Right renal pelvis (tissue), 4 donors: ENCODE measurements around the gene CEP104. TPM values are rescaled to one million over a fixed set of nuclear protein-coding genes. Genes with fewer than 3 reads are reported as not detected.

ENCODE experiments used
- DNase-seq, 4 donors: peaks; one replicate each; pipeline ENCODE4 v3.0.0-alpha.2; 2013; ENCODE audit warnings: low read depth in 4 of 4, low spot score in 3 of 4, missing footprints in 1 of 4
- polyA plus RNA-seq, 4 donors: library from polyadenylated mRNA; unstranded; fragments of 120-200 nt; gene quantifications; one replicate each; pipeline ENCODE4 v1.2.1, GENCODE V29; 2013; ENCODE audit not compliant: insufficient read length in 4 of 4

The CEP104 gene
- polyA plus RNA-seq, 4 donors, result 30.0 to 36.2 (median 33.9) TPM

DNA sequence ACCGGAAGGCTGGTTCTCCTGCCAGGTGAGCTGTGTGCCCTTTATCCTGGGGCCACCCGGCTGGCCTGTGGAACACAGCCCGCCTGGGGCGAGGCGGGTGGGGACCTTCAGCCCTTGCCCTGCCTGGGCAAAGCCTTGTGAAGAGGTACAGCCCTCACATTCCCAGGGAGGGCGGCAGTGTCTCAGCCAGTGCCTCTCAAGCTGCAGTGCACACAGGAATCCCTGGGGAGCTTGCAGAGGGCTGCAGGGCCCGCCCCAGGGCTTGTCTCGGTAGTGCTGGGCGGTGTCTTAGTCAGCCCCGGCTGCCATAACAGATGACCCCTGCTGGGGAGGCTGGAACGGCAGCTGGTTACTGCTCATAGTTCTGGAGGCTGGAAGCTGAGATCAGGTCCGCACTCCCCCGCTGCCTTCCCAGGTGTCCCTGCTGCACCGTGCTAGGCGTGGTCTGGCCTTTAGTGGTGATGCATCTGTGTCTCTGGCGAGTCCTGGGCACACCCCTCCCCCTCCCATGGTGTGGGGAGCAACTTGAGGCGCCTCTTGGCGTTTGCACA lies 12.8 kb upstream of the CEP104 start:
- no peak for DNase-seq

DNA sequence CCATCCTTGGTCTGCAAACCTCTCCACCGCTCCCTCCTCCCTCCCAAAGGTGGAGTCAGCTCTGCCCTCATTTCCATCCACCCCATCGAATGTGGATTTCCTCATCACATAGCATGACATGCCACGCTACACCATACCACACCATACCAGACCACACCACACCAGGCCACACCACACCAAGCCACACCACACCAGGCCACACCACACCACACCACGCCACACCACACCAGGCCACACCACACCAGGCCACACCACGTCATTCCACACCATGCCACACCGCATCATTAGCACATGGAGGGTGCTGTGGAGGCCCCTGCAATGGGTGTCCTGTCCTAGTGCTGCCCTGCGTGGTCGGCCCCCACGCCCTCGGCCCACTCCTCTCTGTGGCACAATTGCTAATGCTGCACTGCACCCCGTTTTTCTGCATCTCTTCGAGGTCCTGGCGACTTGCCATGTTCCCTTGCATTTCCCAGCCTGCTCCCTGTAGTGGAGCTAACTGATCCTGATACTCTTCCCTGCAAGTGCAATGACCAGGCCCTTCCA lies 11.5 kb upstream of the CEP104 start:
- no peak for DNase-seq

DNA sequence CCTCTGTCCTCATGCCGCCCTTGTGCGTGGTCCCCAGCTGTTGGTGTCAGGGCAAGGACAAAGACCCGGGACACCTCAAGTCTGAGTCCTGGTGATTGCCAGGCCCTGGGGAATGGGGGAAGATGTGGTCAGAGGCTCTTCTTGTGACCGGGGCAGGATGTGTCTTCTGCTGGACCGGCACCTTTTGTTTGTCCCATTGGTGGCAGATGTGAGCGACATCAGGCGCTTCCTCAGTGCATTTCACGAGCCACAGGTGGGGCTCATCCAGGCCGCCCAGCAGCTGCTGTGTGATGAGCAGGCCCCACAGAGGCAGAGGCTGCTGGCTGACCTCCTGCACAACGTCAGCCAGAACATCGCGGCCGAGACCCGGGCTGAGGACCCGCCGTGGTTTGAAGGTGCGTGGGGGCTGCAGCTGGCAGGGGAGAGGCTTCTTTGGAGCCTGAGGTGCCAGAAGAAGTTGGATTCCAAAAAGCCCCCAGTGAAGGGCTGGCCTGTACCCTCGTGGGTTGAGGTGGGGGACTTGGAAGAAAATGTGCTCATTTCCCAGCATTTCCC lies 8.7 kb upstream of the CEP104 start:
- DNase-seq, result no peak

DNA sequence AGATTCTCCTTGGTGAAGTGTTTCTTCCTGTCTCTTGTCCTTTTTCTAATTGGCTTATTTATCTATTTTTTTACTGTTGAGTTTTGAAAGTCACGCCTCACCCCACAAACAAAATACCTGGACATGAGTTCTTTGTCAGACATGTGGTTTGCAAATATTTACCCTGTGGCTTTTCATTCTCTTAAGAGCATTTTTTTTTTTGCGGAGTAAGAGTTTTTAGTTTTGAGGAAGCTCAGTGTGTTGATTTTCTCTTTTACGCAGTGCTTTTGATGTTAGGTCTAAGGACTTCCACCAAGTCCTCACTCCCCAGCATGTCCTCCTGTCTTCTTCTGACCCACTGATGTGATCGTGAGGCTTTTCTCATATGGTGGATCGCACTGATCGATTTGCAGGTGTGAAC lies 7.9 kb upstream of the CEP104 start:
- no peak for DNase-seq

DNA sequence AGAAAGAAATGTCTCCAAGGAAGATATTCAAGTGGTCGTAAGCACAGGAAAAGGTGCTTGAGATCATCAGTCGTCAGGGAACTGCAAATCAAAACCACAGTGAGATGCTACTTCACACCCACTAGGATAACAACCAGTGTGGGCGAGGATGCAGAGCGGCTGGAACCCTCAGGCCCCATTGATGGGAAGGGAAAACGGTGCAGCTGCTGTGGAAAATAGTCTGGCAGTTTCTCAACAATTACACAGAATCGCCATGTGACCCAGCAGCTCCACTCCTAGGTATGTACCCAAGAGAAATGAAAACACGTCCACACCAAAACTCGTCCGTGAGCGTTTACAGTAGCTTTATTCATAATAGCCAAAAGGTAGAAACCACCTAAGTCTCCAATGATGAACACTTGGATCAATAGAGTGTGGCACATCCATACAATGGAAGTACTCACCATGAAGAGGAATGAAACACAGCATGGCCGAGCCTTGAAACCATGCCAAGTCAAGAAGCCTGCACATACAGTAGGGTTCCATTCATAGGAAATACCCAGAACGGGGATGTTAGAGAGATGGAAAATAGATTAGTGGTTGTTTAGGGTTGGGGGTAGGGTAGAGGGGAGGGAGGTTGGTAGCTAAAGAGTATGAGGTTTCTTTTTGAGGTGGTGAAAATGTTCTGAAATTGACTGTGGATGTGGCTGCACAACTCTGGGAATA lies 6.4 kb upstream of the CEP104 start:
- DNase-seq, result no peak

DNA sequence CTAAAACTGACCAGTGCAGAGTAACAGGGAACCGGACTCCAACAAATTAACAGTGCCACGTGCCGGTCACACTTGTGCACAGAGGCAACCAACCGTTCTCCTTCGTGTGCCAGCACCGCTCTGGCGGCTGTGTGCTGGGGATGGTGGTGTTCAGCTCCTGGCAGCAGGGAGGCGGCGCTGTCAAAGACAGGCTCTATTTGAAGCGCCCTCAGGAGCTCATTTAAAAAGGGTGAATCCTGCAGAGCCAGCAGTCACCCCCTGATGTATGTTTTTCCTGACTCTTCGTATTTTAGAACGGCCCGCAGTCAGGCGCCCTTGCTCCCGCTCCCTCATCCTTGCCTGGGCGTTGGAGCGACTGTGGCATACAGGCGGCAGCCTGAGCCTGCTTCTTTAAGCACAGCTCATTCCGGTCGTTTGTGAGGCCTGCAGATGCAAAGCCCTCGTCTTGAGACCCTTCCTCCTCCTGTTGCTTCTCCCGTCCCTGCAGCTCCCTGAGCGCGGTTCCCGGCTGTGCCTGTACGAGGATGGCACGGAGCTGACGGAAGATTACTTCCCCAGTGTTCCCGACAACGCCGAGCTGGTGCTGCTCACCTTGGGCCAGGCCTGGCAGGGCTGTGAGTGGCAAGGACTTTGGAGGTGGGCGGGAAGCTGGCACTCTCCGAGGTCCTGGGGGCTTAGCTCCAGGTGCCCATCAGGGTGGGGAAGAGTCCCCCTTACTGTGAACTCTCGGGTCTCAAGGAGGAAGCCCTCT lies 1.4 kb upstream of the CEP104 start:
- no peak for DNase-seq

DNA sequence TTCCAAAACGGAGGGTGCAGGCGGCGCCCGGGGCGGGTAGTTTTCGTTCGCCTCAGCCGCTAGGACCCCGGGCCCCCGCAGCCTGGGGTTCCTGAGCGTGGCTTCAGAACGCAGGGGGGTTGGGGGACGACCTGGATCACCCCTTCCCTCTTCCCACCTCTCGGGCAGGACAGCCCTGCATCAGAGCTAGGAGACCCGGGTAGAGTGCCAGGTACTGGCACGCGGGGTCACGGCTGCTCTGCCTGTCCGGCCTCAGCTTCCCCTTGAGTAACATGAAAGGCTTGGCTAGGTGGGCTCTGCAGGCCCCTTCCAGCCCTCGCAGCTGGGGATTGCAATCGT lies 749 bp upstream of the CEP104 start:
- no peak for DNase-seq

DNA sequence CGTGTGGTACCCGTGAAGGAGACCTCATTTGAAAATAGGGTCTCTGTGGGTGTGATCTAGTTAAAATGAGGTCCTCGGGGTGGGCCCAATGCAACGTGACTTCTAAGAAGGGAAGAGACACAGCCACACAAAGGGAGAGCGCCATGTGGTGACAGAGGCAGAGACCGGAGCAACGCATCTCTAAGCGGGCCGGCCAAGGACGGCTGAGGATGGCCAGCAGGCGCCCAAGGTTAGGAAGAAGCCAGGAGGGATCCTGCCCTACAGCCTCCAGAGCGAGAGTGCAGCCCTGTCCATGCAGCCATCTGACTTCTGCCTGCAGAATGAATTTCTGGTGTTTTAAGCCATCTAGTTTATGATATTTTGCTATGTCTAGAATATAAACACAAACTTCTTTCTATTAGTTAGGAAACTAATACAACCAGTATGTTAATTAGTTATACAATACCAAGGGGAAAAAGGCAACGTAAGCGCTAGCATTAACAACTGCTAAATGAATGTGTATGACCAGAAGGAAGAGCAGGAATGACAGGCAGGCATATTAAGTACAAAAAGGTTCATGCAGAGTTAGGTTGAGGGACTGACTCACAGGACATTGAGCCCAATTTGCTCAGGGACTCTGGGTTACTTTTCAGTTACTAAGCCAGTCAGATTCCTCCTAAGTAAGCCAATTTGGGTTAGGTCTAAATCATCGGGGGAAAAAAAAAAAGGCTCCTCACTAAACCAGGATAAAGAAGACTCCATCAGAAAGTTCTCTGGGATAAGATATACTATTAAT lies 4.1 kb downstream of the CEP104 start:
- no peak for DNase-seq

DNA sequence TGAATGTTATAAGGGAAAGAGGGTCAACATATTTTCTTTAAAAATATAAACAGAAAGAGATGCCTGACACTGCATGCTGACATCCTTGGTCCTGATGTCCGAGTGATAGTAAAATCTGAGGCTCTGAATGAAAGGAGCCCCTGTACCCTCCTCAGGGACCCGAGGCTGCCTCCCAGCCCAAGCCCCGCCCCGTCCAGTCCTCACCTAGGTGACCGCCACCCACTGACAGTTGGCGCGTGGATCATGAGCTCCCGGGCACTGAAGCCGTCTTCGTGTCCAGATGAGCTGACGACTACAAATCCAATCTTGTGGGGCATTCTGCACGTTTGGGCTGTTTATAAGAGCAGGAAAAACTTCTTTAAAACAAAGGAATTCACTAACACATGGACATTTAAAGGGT lies 4.9 kb downstream of the CEP104 start:
- DNase-seq, result no peak

DNA sequence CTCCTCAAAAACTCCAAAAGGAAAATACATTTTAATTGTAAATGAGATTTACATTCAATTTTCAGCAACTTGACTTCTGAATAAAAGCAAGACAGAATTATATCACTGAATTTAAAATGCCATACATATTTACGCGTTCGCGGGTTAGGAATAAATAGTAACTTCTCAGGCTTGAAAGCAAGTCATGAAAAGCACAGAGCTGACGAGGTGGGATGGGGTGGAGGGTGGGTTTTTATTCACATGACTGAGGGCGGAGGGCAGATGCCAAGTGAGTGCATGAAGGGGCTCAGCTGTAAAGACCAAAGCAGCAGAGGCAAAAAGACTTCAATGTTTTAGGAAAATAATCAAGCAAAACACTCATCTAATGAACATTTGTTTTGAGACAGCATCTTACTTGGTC lies 5.7 kb downstream of the CEP104 start:
- no peak for DNase-seq

DNA sequence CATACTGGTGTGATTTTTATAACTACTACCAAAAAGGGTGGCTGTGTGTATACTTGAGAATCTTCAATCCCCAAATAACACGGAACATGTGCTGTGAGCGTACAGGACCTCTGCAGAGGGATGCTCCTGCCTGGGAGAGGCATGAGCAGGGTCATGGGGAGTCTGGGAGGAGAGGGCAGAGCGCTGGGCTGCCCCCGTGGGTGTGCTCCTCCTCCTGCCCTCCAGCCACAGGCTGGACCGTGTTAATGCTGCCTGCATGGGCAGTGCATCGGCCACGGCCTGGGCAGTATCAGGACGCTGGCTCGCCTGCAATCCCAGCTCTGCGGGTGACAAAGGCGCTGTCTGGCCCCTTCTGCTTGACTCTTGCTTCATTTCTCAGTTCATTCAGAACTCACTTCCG lies 6.2 kb downstream of the CEP104 start:
- no peak for DNase-seq

DNA sequence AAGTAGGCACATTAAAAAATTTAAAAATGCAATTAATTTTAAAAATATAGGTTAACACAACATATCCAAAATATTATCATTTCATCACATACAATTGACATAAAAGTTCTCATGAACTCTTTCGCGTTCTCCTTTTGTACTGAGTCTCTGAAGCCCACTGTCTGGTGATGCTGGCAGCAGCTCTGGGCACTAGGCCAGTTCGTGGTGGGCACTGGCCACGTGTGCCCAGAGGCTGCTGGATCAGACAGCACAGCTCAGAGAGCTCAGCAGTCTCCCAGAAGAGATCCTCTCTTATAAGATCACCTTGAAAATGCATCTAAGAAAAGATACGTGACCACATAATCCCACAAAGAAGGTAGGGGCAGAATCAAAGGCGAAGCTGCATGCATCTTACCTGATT lies 9.9 kb downstream of the CEP104 start:
- no peak for DNase-seq

DNA sequence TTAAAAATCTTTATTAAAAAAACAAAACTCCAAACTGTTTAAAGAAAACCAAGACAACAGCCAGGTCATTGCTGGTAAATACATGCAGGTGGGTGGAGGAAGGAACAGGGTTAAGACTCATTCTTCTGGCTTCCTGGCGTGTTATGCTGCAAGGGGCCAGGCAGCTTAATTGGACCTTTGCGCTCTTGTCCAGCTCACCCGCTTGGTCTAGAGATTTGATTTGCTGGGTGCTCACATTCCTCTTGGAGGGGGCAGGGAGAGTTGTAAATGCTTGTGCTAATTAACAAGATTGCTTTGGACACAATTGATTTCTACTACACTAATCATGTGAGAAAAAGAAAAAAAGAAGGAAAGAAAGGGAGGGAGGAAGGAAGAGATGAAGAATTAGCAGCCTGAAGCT lies 10.5 kb downstream of the CEP104 start:
- no peak for DNase-seq

DNA sequence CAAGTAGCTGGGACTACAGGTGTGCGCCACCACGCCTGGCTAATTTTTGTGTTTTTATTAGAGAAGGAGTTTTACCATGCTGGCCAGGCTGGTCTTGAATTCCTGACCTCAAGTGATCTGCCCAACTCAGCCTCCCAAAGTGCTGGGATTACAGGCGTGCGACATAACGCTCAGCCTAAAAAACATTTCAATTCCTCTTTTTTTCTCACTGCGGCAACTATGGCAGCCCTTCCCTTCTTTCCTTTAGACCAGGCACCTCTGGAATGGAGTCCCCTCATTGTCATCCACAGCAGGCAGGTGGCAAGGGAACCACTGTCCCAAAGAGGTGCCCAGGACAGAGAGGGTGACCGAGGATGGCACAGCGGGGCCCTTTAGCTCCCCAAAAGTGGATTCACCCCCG lies 14.1 kb downstream of the CEP104 start:
- DNase-seq, result no peak

DNA sequence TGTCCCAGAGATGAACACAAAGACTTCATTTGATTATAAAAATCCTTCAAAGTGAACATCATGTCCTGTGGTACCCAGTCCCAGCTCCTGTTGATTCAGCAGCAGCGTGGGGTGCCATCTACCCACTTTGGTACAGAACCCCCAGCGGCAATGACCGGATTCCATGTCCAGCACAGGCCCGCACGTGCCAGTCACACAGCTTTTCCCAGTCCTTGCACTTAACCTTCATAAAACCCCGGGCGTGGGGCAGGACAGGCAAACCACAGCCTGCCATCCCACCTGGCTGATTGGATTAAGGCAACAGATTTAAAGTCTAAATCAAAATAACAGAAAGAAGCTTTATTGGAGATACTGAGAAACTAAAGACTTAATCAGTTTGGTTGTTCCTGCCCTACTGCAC lies 15.5 kb downstream of the CEP104 start:
- DNase-seq, result no peak

DNA sequence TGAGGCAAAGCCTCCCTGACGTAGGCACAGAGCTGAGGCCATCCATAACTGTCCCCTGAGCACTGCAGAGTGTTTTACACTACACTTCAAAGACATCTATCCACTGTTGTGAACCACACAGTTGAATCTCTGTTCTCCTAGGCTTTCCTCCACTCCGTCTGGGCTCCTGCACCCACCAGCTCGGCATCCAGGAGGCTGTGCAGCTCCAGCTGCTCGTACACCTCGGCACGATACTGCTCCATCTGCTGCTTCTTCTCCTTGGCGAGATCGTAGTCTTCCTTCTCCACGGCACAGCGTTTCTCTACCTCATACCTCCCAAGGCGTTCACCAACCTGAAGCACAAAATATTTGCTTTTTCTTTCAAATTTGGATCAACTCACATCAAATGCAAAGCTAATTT lies 18.2 kb downstream of the CEP104 start:
- no peak for DNase-seq

DNA sequence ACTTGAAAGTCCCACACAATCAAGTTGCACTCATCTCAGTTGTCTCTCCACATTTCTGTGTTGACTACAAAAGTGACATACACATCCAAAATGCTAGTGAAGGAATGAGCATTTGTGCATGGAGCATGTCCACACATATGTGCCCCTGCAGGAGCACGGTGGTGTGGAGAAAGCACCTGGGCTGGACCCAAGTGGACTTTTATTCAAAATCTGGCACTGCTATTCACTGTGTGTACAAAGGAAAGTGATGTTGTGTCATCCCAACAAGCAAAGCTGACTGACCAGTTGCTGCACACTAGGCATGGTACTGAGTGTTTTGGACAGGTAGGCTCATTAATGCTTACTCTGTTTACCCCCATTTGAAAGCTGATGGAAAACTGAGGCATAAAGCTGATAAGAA lies 19.3 kb downstream of the CEP104 start:
- no peak for DNase-seq

DNA sequence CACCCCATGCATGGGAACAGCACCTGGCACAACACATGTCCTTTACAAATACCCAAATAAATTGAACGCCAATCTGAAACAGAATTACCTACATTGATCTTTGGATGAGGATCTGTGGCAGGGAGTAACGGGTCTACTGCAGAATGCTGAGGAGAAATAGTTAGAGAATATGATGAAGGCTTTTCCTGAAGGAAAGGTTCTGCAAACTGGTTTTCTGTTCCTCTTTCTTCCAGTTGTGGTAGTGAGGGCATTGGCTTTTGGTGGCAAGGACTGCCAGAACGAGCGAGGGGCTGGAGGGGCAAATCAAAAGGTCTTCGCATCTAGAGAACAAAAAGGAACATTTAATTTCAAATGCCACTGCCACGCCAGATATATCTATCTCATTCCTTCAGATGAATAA lies 19.8 kb downstream of the CEP104 start:
- DNase-seq, result no peak

DNA sequence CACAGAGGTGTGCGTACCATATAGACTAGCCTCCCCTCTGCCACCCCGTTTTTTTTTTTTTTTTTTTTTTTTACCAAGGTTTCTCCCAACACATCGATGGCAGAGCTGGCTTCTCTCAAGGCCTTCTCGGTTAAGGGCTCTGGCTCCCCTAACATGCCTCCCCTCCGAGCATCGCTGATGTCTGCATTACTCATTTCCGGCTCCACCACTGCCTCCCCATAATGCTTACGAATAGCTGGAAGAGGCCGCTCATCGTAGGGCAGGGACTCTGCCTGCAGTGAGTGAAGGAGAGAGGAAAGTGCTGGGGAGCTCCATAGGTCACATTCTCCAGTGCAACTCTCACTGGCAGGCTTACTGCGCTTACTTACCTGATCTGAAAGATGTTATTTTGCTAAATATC lies 20.6 kb downstream of the CEP104 start:
- DNase-seq, result no peak

DNA sequence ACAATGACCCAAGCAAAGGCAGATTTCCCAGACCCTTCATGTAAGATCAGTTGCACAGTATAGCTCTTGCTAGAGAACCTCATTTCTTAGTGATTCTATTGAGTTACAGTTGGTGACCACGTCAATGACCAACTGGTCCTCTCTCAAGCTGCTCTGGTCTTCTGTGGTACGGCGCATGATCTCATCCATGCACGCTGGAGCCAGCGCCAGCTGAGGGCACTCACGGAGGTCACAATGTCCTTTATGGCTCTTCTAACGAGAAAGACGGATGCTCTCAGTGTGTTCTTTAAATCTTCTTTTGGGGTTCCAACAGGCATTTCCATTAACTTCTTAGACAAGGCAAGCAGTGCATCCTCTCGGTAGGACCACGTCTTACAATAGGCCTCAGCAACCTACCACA lies 22.3 kb downstream of the CEP104 start:
- no peak for DNase-seq

DNA sequence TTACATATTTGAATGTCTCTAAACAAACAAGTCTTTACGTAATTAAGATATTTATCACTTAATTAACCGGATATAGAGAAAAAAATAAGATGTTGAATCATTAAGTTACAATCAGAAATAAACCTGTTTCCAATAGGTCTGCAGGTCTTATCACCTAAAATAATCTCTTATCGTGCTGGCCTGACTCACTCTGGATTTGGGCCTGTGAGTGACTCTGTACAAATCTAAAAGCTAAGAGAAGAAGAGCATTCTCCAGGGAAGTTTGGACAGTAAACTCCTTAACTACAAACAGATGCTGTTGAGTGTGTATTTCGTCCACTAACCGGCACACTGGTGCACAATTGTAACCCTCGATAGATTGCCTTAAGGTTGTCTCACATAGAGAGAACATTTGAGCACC lies 25.3 kb downstream of the CEP104 start:
- DNase-seq, result no peak
